Neural crest cell (in vitro differentiated cells): ENCODE measurements around the gene ZNF652. TPM values are rescaled to one million over a fixed set of nuclear protein-coding genes. Genes with fewer than 3 reads are reported as not detected.

Experiments used
- DNase-seq: peaks from one replicate; pipeline ENCODE4 v3.0.0; 2021; ENCODE audit warnings: low read depth, mixed read lengths, low spot score
- H3K27ac Mint-ChIP-seq: one replicate; pipeline ENCODE4 v1.8.0; 2021; ENCODE audit warnings: mild to moderate bottlenecking, mixed read lengths; ENCODE audit not compliant: unreplicated experiment
- H3K27me3 Mint-ChIP-seq: 2 replicates; pipeline ENCODE4 v1.8.0; 2021; ENCODE audit warnings: low read depth, mild to moderate bottlenecking, mixed read lengths
- H3K36me3 Mint-ChIP-seq: 2 replicates; pipeline ENCODE4 v1.8.0; 2021; ENCODE audit warnings: low read depth, mild to moderate bottlenecking, mixed read lengths
- H3K4me1 Mint-ChIP-seq: 2 replicates; pipeline ENCODE4 v1.8.0; 2021; ENCODE audit warnings: mixed read lengths
- H3K4me3 Mint-ChIP-seq: one replicate; pipeline ENCODE4 v1.8.0; 2021; ENCODE audit warnings: mild to moderate bottlenecking, mixed read lengths
- H3K9me3 Mint-ChIP-seq: 2 replicates; pipeline ENCODE4 v1.8.0; 2021; ENCODE audit warnings: mixed read lengths
- CTCF ChIP-seq: fragments of 200-600 bp; sonication (generic); conservative IDR thresholded peaks from 2 replicates; pipeline ENCODE4 v1.5.0; 2021; ENCODE audit warnings: antibody characterized with exemption, mild to moderate bottlenecking
- total RNA-seq: library from RNA; stranded (reverse); gene quantifications from 2 replicates; pipeline ENCODE4 v1.2.1, GENCODE V29; 2021

The ZNF652 gene
- total RNA-seq, 1 donor from 2014 or later = 42.1 TPM

GRCh38 chr17:49318435-49318965 is 43.5 kb downstream of the ZNF652 start:
- Mint-ChIP-seq H3K27me3 (no peaks in the 10 kb centered on the region), H3K4me1 (peaks cover 21% of the 10 kb centered on the region), H3K4me3 (no peak overlapping the region), H3K36me3 (no peaks in the 10 kb centered on the region), H3K9me3 (no peaks in the 10 kb centered on the region), H3K27ac (no peak overlapping the region)
- no peak for TF ChIP-seq CTCF
- DNase-seq = no peak

GRCh38 chr17:49316889-49317675 is 45.0 kb downstream of the ZNF652 start:
- DNase-seq = no peak
- H3K36me3 Mint-ChIP-seq = no peaks in the 10 kb centered on the region
- peaks cover 21% of the 10 kb centered on the region for H3K4me1 Mint-ChIP-seq
- no peak for TF ChIP-seq CTCF
- H3K27me3 Mint-ChIP-seq = no peaks in the 10 kb centered on the region
- no peak overlapping the region for H3K4me3 Mint-ChIP-seq
- no peaks in the 10 kb centered on the region for H3K9me3 Mint-ChIP-seq
- no peak overlapping the region for H3K27ac Mint-ChIP-seq

GRCh38 chr17:49316258-49316570 is 45.8 kb downstream of the ZNF652 start:
- Mint-ChIP-seq H3K4me3 (no peak overlapping the region), H3K36me3 (no peaks in the 10 kb centered on the region), H3K9me3 (no peaks in the 10 kb centered on the region), H3K4me1 (peaks cover 21% of the 10 kb centered on the region), H3K27ac (no peak overlapping the region), H3K27me3 (no peaks in the 10 kb centered on the region)
- no peak for DNase-seq
- no peak for TF ChIP-seq CTCF

GRCh38 chr17:49315551-49316257 is 46.3 kb downstream of the ZNF652 start:
- no peaks in the 10 kb centered on the region for H3K27me3 Mint-ChIP-seq
- no peaks in the 10 kb centered on the region for H3K9me3 Mint-ChIP-seq
- H3K4me3 Mint-ChIP-seq = no peak overlapping the region
- DNase-seq = peak; percentile 58
- no peak overlapping the region for H3K27ac Mint-ChIP-seq
- peak; percentile 87 for TF ChIP-seq CTCF
- H3K36me3 Mint-ChIP-seq = no peaks in the 10 kb centered on the region
- peaks cover 16% of the 10 kb centered on the region for H3K4me1 Mint-ChIP-seq

GRCh38 chr17:49312722-49313121 is 49.3 kb downstream of the ZNF652 start:
- H3K27ac Mint-ChIP-seq = no peak overlapping the region
- no peak overlapping the region for H3K4me3 Mint-ChIP-seq
- H3K36me3 Mint-ChIP-seq = no peaks in the 10 kb centered on the region
- TF ChIP-seq CTCF = no peak
- no peaks in the 10 kb centered on the region for H3K27me3 Mint-ChIP-seq
- peaks cover 10% of the 10 kb centered on the region for H3K4me1 Mint-ChIP-seq
- DNase-seq = no peak
- no peaks in the 10 kb centered on the region for H3K9me3 Mint-ChIP-seq
